HCT116 (cell line): ENCODE data around the gene GFOD2. TPM values are rescaled to one million over a fixed set of nuclear protein-coding genes. Genes with fewer than 3 reads are reported as not detected.
"Not testable (repeated sequence)": the region's sequence is repeated elsewhere in the genome, so short reads cannot be mapped to it uniquely, and the experiment has no call there.

Experiments
- ATAC-seq: fragments of 200-7000 bp; cut with Tn5 transposase; 2 replicates; pipeline ENCODE4 v1.9.1; 2020; ENCODE audit warnings: mild to moderate bottlenecking, moderate library complexity
- BruUV-seq: library from RNA; stranded (reverse); fragments of 400-500 nt; replicated peaks from 2 replicates; lab custom pipeline; 2021; lab: Mats Ljungman, UMichigan
- CTCF ChIA-PET: fragments of 300-600 bp; sonication (Branson Sonifier 250); formaldehyde crosslinking; loops from one replicate; lab custom pipeline; 2021; ENCODE audit warnings: antibody characterized with exemption; lab: Charles Lee
- POLR2A ChIA-PET: fragments of 300-600, 350-600 bp; sonication (Branson Sonifier 250); formaldehyde crosslinking; loops from one replicate; lab custom pipeline; 2021; ENCODE audit warnings: antibody characterized with exemption; lab: Charles Lee
- RAD21 ChIA-PET, 2 experiments: fragments of 300-600 bp; sonication (Branson Sonifier 250); formaldehyde crosslinking; loops; one replicate each; lab custom pipeline; 2023; ENCODE audit warnings: low total read pairs in 2 of 2; ENCODE audit not compliant: uncharacterized antibody in 2 of 2, unreplicated experiment in 2 of 2, low non-redundant PET in 1 of 2; lab: Charles Lee
- DNase-seq: peaks from one replicate; pipeline ENCODE4 v3.0.0-alpha.2; 2010; ENCODE audit warnings: low read depth, low spot score
- H2AFZ ChIP-seq: fragments of 200-600 bp; shearing (Covaris generic), sonication (generic); 2 replicates; pipeline ENCODE4 v1.6.1; 2017; ENCODE audit warnings: low read depth, mixed run types, mixed read lengths, antibody characterized with exemption, low read length; ENCODE audit not compliant: poor library complexity, severe bottlenecking
- H3K27ac ChIP-seq: 2 replicates; pipeline ENCODE4 v1.5.1; 2012; ENCODE audit warnings: low read depth, low read length
- H3K27me3 ChIP-seq: fragments of 200-600 bp; sonication (generic); 2 replicates; pipeline ENCODE4 v1.6.1; 2016; ENCODE audit warnings: mixed run types, low read length, mixed read lengths; ENCODE audit not compliant: insufficient read depth
- H3K36me3 ChIP-seq, 2 experiments: fragments of 200-500 bp in 1 of 2; fragments of 200-600 bp in 1 of 2; sonication (Bioruptor generic) in 1 of 2; sonication (generic) in 1 of 2; 2 replicates each; pipeline versions ENCODE4 v1.5.1 to v1.6.1; 2014 to 2016; ENCODE audit warnings: low read length in 2 of 2, inconsistent platforms in 1 of 2, mixed read lengths in 1 of 2, mixed run types in 1 of 2; ENCODE audit not compliant: insufficient read depth in 2 of 2, control insufficient read depth in 1 of 2
- H3K4me1 ChIP-seq, 2 experiments: fragments of 200-600 bp in 1 of 2; sonication (generic) in 1 of 2; 2 replicates each; pipeline versions ENCODE4 v1.5.1 to v1.6.1; 2012 to 2017; ENCODE audit warnings: low read length in 2 of 2, inconsistent platforms in 1 of 2, mild to moderate bottlenecking in 1 of 2, mixed read lengths in 1 of 2, mixed run types in 1 of 2, moderate library complexity in 1 of 2; ENCODE audit not compliant: insufficient read depth in 2 of 2, control insufficient read depth in 1 of 2
- H3K4me2 ChIP-seq: fragments of 200-600 bp; sonication (generic); 2 replicates; pipeline ENCODE4 v1.6.1; 2017; ENCODE audit warnings: mixed run types, low read length, mixed read lengths
- H3K4me3 ChIP-seq, 2 experiments: fragments of 200-600 bp in 1 of 2; sonication (generic) in 1 of 2; replicated peaks in 1 of 2; 2 replicates each; pipeline ENCODE4 v1.5.1; 2011 to 2016; ENCODE audit warnings: low read length in 2 of 2, control low read depth in 1 of 2, low read depth in 1 of 2, mild to moderate bottlenecking in 1 of 2, mixed read lengths in 1 of 2, mixed run types in 1 of 2
- H3K79me2 ChIP-seq: fragments of 200-600 bp; sonication (generic); 2 replicates; pipeline ENCODE4 v1.6.1; 2017; ENCODE audit warnings: mild to moderate bottlenecking, mixed run types, low read length, moderate library complexity, mixed read lengths; ENCODE audit not compliant: insufficient read depth
- H3K9ac ChIP-seq: fragments of 200-600 bp; sonication (generic); 2 replicates; pipeline ENCODE4 v1.6.1; 2016; ENCODE audit warnings: low read length, mixed read lengths
- H3K9me2 ChIP-seq: fragments of 200-600 bp; sonication (generic), shearing (Covaris generic); 2 replicates; pipeline ENCODE4 v1.6.1; 2017; ENCODE audit warnings: mixed run types, mild to moderate bottlenecking, moderate library complexity; ENCODE audit not compliant: insufficient read depth
- H3K9me3 ChIP-seq, 2 experiments: fragments of 200-500 bp in 1 of 2; fragments of 200-600 bp in 1 of 2; sonication (Bioruptor generic) in 1 of 2; sonication (generic) in 1 of 2; 2 replicates each; pipeline ENCODE4 v1.6.1; 2014 to 2017; ENCODE audit warnings: low read length in 2 of 2, mixed read lengths in 2 of 2, inconsistent platforms in 1 of 2, low read depth in 1 of 2, mild to moderate bottlenecking in 1 of 2, mixed run types in 1 of 2, moderate library complexity in 1 of 2; ENCODE audit not compliant: control insufficient read depth in 1 of 2, insufficient read depth in 1 of 2
- H4K20me1 ChIP-seq: fragments of 200-600 bp; sonication (generic), shearing (Covaris generic); 2 replicates; pipeline ENCODE4 v1.6.1; 2017; ENCODE audit warnings: mixed run types, mild to moderate bottlenecking, moderate library complexity; ENCODE audit not compliant: insufficient read depth
- CBX3 ChIP-seq: IDR thresholded peaks from 2 replicates; pipeline ENCODE4 v1.6.1; 2012; ENCODE audit warnings: low read depth
- CTCF ChIP-seq, 3 experiments: fragments of 200-600 bp in 1 of 3; sonication (generic) in 1 of 3; IDR thresholded peaks in 2 of 3; conservative IDR thresholded peaks in 1 of 3; 2 replicates each; pipeline ENCODE4 v1.5.1; 2012 to 2017; ENCODE audit warnings: low read depth in 2 of 3, low read length in 2 of 3, antibody characterized with exemption in 1 of 3, borderline replicate concordance in 1 of 3, control low read depth in 1 of 3, mild to moderate bottlenecking in 1 of 3, mixed read lengths in 1 of 3, mixed run types in 1 of 3, moderate library complexity in 1 of 3; ENCODE audit not compliant: insufficient read depth in 1 of 3
- ELF1 ChIP-seq: IDR thresholded peaks from 2 replicates; pipeline ENCODE4 v1.6.1; 2012; ENCODE audit warnings: low read depth, borderline replicate concordance
- POLR2A ChIP-seq: IDR thresholded peaks from 2 replicates; pipeline ENCODE4 v1.7.0; 2011; ENCODE audit warnings: borderline replicate concordance; ENCODE audit not compliant: insufficient read depth, insufficient read length; ENCODE audit errors: extremely low read depth
- POLR2AphosphoS5 ChIP-seq: IDR thresholded peaks from 2 replicates; pipeline ENCODE4 v1.6.1; 2011; ENCODE audit warnings: mild to moderate bottlenecking, low read depth, low read length, moderate library complexity
- SIN3A ChIP-seq: IDR thresholded peaks from 2 replicates; pipeline ENCODE4 v1.6.1; 2012; ENCODE audit warnings: low read depth
- SP1 ChIP-seq: IDR thresholded peaks from 2 replicates; pipeline ENCODE4 v1.6.1; 2012; ENCODE audit warnings: low read depth
- ZFX ChIP-seq: fragments of 450-650 bp; IDR thresholded peaks from 2 replicates; pipeline ENCODE4 v1.6.1; 2017
- intact Hi-C: fragments of 100-400 bp; cut with micrococcal nuclease; formaldehyde crosslinking; loops from 2 replicates; pipeline ENCODE4 v1.10.0; 2022
- total RNA-seq: library from RNA; stranded (reverse); gene quantifications from one replicate; pipeline ENCODE4 v1.2.1, GENCODE V29; 2021; ENCODE audit not compliant: unreplicated experiment
- TF ChIP-seq, protein P1 (sequence below): IDR thresholded peaks from 2 replicates; pipeline ENCODE4 v1.6.1; 2012

GFOD2 gene
- total RNA-seq, 1 experiment from 2014 or later, result 17.4 TPM

- POLR2A ChIA-PET, result no interaction called here
- no peak for ATAC-seq
These were observed 24.5 kb downstream of the GFOD2 start for GRCh38 chr16:67694611-67695010.

GRCh38 chr16:67693517-67694285 is 25.4 kb downstream of the GFOD2 start:
- POLR2A ChIA-PET, H3K9ac ChIP-seq, H3K4me1 ChIP-seq, H3K27ac ChIP-seq, H3K9me3 ChIP-seq, ATAC-seq, CTCF ChIA-PET, H3K27me3 ChIP-seq, BruUV-seq, H2AFZ ChIP-seq, H3K4me2 ChIP-seq, H3K4me3 ChIP-seq, H4K20me1 ChIP-seq, RAD21 ChIA-PET, DNase-seq, H3K36me3 ChIP-seq, intact Hi-C loops, H3K9me2 ChIP-seq: not testable (repeated sequence)
- H3K79me2 ChIP-seq, result peaks cover 17% of the 10 kb centered on the region; the same call in 1 of the 2 replicates

More at GRCh38 chr16:67694611-67695010, 24.5 kb downstream of the GFOD2 start:
- H3K4me1 ChIP-seq, result no peaks in the 10 kb centered on the region
- ChIA-PET CTCF (no interaction called here), RAD21 (no interaction called here)
- H3K27ac ChIP-seq, result no peak overlapping the region
- BruUV-seq, result no TSS peak
- H3K9ac ChIP-seq, result no peak overlapping the region
- H3K4me3 ChIP-seq, result no peak overlapping the region
- H3K27me3 ChIP-seq, result no peaks in the 10 kb centered on the region
- H3K9me3 ChIP-seq, result peaks cover 0 to 5% of the 10 kb centered on the region in 2 experiments; a peak in 1 of 4 replicates
- no peak overlapping the region for H2AFZ ChIP-seq
- peaks cover 20% of the 10 kb centered on the region; the same call in 1 of the 2 replicates for H3K79me2 ChIP-seq
- H3K4me2 ChIP-seq, result no peak overlapping the region
- intact Hi-C loops, result no loop called here
- TF ChIP-seq CTCF (IDR thresholded peaks at IDR 0.05 in 2 of 3, conservative IDR thresholded peaks at IDR 0.05 in 1 of 3; ENCODE audit: borderline replicate concordance in 1 of 3, insufficient read depth in 1 of 3, low read depth in 2 of 3, low read length in 2 of 3) (no peak), ZFX (no peak), SP1 (no peak), POLR2A (no peak), CBX3 (no peak), ELF1 (no peak), POLR2AphosphoS5 (no peak), SIN3A (no peak)
- TF ChIP-seq, protein P1, sequence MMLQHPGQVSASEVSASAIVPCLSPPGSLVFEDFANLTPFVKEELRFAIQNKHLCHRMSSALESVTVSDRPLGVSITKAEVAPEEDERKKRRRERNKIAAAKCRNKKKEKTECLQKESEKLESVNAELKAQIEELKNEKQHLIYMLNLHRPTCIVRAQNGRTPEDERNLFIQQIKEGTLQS, result no peak
- H3K9me2 ChIP-seq, result no peaks in the 10 kb centered on the region
- no peaks in the 10 kb centered on the region for H3K36me3 ChIP-seq
- no peak for DNase-seq
- H4K20me1 ChIP-seq, result no peaks in the 10 kb centered on the region
